HuH-7 (cell line): ENCODE results near the gene C5orf15.

Experiments
- DNase-seq: peaks from one replicate; pipeline ENCODE4 v3.0.0; 2011; ENCODE audit warnings: low spot score

The C5orf15 gene

GRCh38 chr5:133968204-133968980 lies at the start of gene C5orf15:
Gene C5orf15 (minus strand): TSS chr5:133968625. CDS start chr5:133968584, 41 bp downstream.
- DNase-seq, result peak; percentile 75

- DNase-seq, result no peak
Observed at GRCh38 chr5:134008266-134008749, 39.9 kb upstream of the C5orf15 start.

GRCh38 chr5:134007581-134008265 lies 39.3 kb upstream of the C5orf15 start:
- peak; percentile 47 for DNase-seq

GRCh38 chr5:134006115-134006514 lies 37.7 kb upstream of the C5orf15 start:
- no peak for DNase-seq

GRCh38 chr5:134005417-134006061 lies 37.1 kb upstream of the C5orf15 start:
- DNase-seq, result peak; percentile 44

- DNase-seq, result peak; percentile 84
Observed at GRCh38 chr5:134004626-134005416, 36.4 kb upstream of the C5orf15 start, which contains the start of gene VDAC1. Gene VDAC1 (minus strand): TSS chr5:134004975. CDS start chr5:133993012, 11,963 bp downstream.

- no peak for DNase-seq
Observed at GRCh38 chr5:134003817-134004625, 35.6 kb upstream of the C5orf15 start.

GRCh38 chr5:134003064-134003816 lies 34.8 kb upstream of the C5orf15 start:
- DNase-seq, result no peak

GRCh38 chr5:134001938-134002731 lies 33.7 kb upstream of the C5orf15 start:
- DNase-seq, result no peak

GRCh38 chr5:134000696-134001453 lies 32.5 kb upstream of the C5orf15 start:
- DNase-seq, result no peak

GRCh38 chr5:134000091-134000511 lies 31.7 kb upstream of the C5orf15 start:
- no peak for DNase-seq

GRCh38 chr5:133998807-133999206 lies 30.4 kb upstream of the C5orf15 start:
- no peak for DNase-seq

GRCh38 chr5:133998042-133998441 lies 29.6 kb upstream of the C5orf15 start:
- DNase-seq, result no peak

GRCh38 chr5:133996683-133997252 lies 28.3 kb upstream of the C5orf15 start:
- DNase-seq, result no peak

- no peak for DNase-seq
Observed at GRCh38 chr5:133995883-133996563, 27.6 kb upstream of the C5orf15 start.

- no peak for DNase-seq
Observed at GRCh38 chr5:133995341-133995740, 26.9 kb upstream of the C5orf15 start.

GRCh38 chr5:133994990-133995333 lies 26.5 kb upstream of the C5orf15 start:
- no peak for DNase-seq
